Psoas muscle (tissue), 8 donors: ENCODE measurements around the gene SSTR5. TPM values are rescaled to one million over a fixed set of nuclear protein-coding genes. Genes with fewer than 3 reads are reported as not detected.

Source experiments
- ATAC-seq, 4 donors: fragments of 200-7000 bp; cut with Tn5 transposase; one replicate each; pipeline ENCODE4 v1.9.1; 2020; ENCODE audit warnings: moderate library complexity in 3 of 4, mild to moderate bottlenecking in 2 of 4
- DNase-seq, 2 donors: peaks; one replicate each; pipeline ENCODE4 v3.0.0-alpha.2; 2020
- H3K27ac ChIP-seq: fragments of 200-600 bp; one replicate; pipeline ENCODE4 v1.8.0; 2022
- H3K27me3 ChIP-seq, 3 donors: fragments of 200-600 bp in 1 of 3; one replicate each; pipeline versions ENCODE4 v1.6.1 to v1.8.0; 2013 to 2022; ENCODE audit warnings: low read length in 2 of 3, mild to moderate bottlenecking in 2 of 3, moderate library complexity in 1 of 3; ENCODE audit not compliant: insufficient read depth in 3 of 3
- H3K36me3 ChIP-seq, 2 donors: fragments of 200-600 bp in 1 of 2; one replicate each; pipeline versions ENCODE4 v1.6.1 to v1.8.0; 2013 to 2022; ENCODE audit warnings: low read depth in 1 of 2, mild to moderate bottlenecking in 1 of 2, moderate library complexity in 1 of 2; ENCODE audit not compliant: insufficient read depth in 1 of 2
- H3K4me1 ChIP-seq: fragments of 200-600 bp; one replicate; pipeline ENCODE4 v1.8.0; 2022
- H3K4me3 ChIP-seq: fragments of 200-600 bp; one replicate; pipeline ENCODE4 v1.8.0; 2022; ENCODE audit warnings: mild to moderate bottlenecking
- H3K9me3 ChIP-seq: fragments of 200-600 bp; one replicate; pipeline ENCODE4 v1.8.0; 2022
- CTCF ChIP-seq: fragments of 200-600 bp; IDR thresholded peaks from one replicate; pipeline ENCODE4 v1.8.0; 2022; ENCODE audit warnings: antibody characterized with exemption
- WGBS, 3 donors: extraction: QIAGEN DNeasy Blood & Tissue Kit; methylation state at CpG; one replicate each; pipeline versions ENCODE4 v1.1.6 to v1.1.7; 2013; 5-methylcytosine and 5-hydroxymethylcytosine counted together
- intact Hi-C, 2 donors: fragments of 100-400 bp; cut with DNase I; formaldehyde crosslinking; loops; one replicate each; pipeline versions ENCODE4 v1.11.0 to v1.14.2; 2022
- polyA plus RNA-seq, 3 donors: library from polyadenylated mRNA; stranded (reverse); fragments of 200-250 nt; gene quantifications; one replicate each; pipeline ENCODE4 v1.2.3, GENCODE V29; 2013
- total RNA-seq, 4 donors: library from RNA; stranded (reverse); fragmentation: NEBNext Ultra II Directional in 2 of 4; extraction: Animal tissue kit (Norgen Biotek cat#: 25700) in 2 of 4; gene quantifications; one replicate each; pipeline versions ENCODE4 v1.2.1 to v1.2.4, GENCODE V29; 2021 to 2023
- donor health status: healthy with polysubstance abuse.
- donor health status: DM: no; HTN: no; CAD: no; lungs with moderate emphysema.
- donor health status: Bipolar disorder and iron deficiency.
- donor health status: healthy.
- donor health status: DM: yes; HTN: yes; CAD: no.
- donor health status: DM: no; HTN: no; CAD: no.
- donor health status: DM: no; HTN: no; CAD: no.
- donor health status: DM: yes; HTN: yes; CAD: no.

Gene SSTR5
- total and polyA plus RNA-seq, 7 donors = 0.03 to 0.32 (median 0.08) TPM; not detected in 3

GRCh38 chr16:1073566-1074378 lies 1.2 kb downstream of the SSTR5 start:
- no peak for TF ChIP-seq CTCF
- Histone ChIP-seq H3K4me1 (no peaks in the 10 kb centered on the region), H3K9me3 (no peaks in the 10 kb centered on the region), H3K36me3 (no peaks in the 10 kb centered on the region), H3K27ac (no peak overlapping the region), H3K27me3 (peaks cover 0 to 91% (median 38%) of the 10 kb centered on the region in 3 donors), H3K4me3 (no peak overlapping the region)
- 55 to 65% (median 57%) methylated on average over 24 to 30 of the region's 30 CpGs for WGBS, 3 donors
- intact Hi-C loops = no loop called here
- ATAC-seq = peak in 3 of 4 donors; percentile 48 to 79 (median 76)
- DNase-seq = no peak

- DNase-seq (no peak), ATAC-seq (no peak)
- Histone ChIP-seq H3K9me3 (no peaks in the 10 kb centered on the region), H3K4me1 (no peaks in the 10 kb centered on the region), H3K27me3 (peaks cover 0 to 91% (median 36%) of the 10 kb centered on the region in 3 donors), H3K27ac (no peak overlapping the region), H3K36me3 (no peaks in the 10 kb centered on the region), H3K4me3 (no peak overlapping the region)
- TF ChIP-seq CTCF = no peak
- 56 to 66% (median 59%) methylated on average over 10 to 11 of the region's 11 CpGs for WGBS, 3 donors
- intact Hi-C loops = no loop called here
These were observed 1.8 kb downstream of the SSTR5 start for GRCh38 chr16:1074379-1074649.

GRCh38 chr16:1075546-1075945 lies 3.0 kb downstream of the SSTR5 start:
- intact Hi-C loops = no loop called here

GRCh38 chr16:1076801-1077576 lies 4.4 kb downstream of the SSTR5 start:
- Histone ChIP-seq H3K27me3 (peaks cover 0 to 91% (median 44%) of the 10 kb centered on the region in 3 donors), H3K9me3 (no peaks in the 10 kb centered on the region), H3K27ac (no peak overlapping the region), H3K4me1 (no peaks in the 10 kb centered on the region), H3K4me3 (no peak overlapping the region), H3K36me3 (no peaks in the 10 kb centered on the region)
- DNase-seq (no peak), ATAC-seq (no peak)
- intact Hi-C loops = no loop called here
- no peak for TF ChIP-seq CTCF
- 38 to 42% (median 42%) methylated on average over 16 of the region's 16 CpGs for WGBS, 3 donors

More at GRCh38 chr16:1075546-1075945, 3.0 kb downstream of the SSTR5 start:
- DNase-seq = no peak
- TF ChIP-seq CTCF = no peak
- Histone ChIP-seq H3K36me3 (no peaks in the 10 kb centered on the region), H3K4me3 (no peak overlapping the region), H3K27ac (no peak overlapping the region), H3K9me3 (no peaks in the 10 kb centered on the region), H3K4me1 (no peaks in the 10 kb centered on the region), H3K27me3 (peaks cover 0 to 91% (median 39%) of the 10 kb centered on the region in 3 donors)
- 41 to 49% (median 49%) methylated on average over 10 to 13 of the region's 13 CpGs for WGBS, 3 donors
- no peak for ATAC-seq
